ENCODE results near the gene CLEC16A. TPM values are rescaled to one million over a fixed set of nuclear protein-coding genes. Genes with fewer than 3 reads are reported as not detected.

CLEC16A gene
- total and polyA plus RNA-seq, 4 donors = 14.3 to 44.4 (median 26.4) TPM

DNA sequence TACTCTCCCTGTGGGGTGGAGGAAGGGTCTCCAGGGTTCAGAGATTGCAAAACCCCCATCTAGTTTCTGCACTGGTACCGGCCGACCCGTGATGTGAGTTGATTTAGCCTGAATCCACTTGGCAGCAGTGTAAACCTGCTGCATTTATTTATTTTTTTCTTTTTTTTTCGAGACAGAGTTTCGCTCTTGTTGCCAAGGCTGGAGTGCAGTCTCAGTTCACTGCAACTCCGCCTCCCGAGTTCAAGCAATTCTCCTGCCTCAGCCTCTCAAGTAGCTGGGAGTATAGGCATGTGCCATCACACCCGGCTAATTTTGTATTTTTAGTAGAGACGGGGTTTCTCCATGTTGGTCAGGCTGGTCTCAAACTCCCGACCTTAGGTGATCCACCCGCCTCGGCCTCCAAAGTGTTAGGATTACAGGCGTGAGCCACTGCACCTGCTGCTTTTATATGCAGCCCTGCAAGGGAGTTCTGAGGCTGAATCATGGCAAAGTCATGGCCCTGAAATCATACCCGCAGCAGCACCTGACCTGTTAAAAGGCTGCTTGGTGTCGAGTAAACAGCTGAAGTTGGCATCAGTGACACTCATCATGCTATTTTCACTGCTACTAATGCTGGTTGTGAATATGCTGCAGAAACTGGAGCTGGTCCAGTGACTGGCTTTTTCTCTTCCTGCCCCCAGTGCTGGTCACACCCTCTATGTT, 23.5 kb upstream of the CLEC16A start:
- DNase-seq (no peak), ATAC-seq (ENCODE audit: insufficient read depth, low FRiP score) (no peak)
- peak overlapping the region in 1 of 2 donors; percentile 82 for H3K27ac ChIP-seq (ENCODE audit: low read depth in 1 of 2, low read length in 1 of 2)
- H3K9ac ChIP-seq (ENCODE audit: insufficient read depth in 1 of 2, low read length in 2 of 2) = no peak overlapping the region
- H3K4me3 ChIP-seq = no peak overlapping the region
- peaks cover 0 to 30% (median 10%) of the 10 kb centered on the region in 4 donors for H3K36me3 ChIP-seq (ENCODE audit: control insufficient read depth in 4 of 4, insufficient read depth in 4 of 4, low read length in 4 of 4)
- peaks cover 5 to 10% (median 7%) of the 10 kb centered on the region in 5 donors for H3K4me1 ChIP-seq (ENCODE audit: control insufficient read depth in 5 of 5, insufficient read depth in 5 of 5, low read length in 5 of 5)
- WGBS, 2 donors = 66 to 82% methylated on average over 15 of the region's 15 CpGs
- H3K9me3 ChIP-seq (ENCODE audit: control insufficient read depth in 4 of 4, insufficient read depth in 3 of 4, low read length in 3 of 4) = no peaks in the 10 kb centered on the region
- H3K27me3 ChIP-seq (ENCODE audit: control insufficient read depth in 3 of 3, insufficient read depth in 3 of 3, low read length in 2 of 3) = no peaks in the 10 kb centered on the region
- no peak for TF ChIP-seq CTCF (IDR thresholded peaks at IDR 0.05; ENCODE audit: control extremely low read depth, extremely low read depth)

GRCh38 chr16:10921536-10922327, 22.6 kb upstream of the CLEC16A start:
- no peak for TF ChIP-seq CTCF (IDR thresholded peaks at IDR 0.05; ENCODE audit: control extremely low read depth, extremely low read depth)
- no peak overlapping the region for H3K9ac ChIP-seq (ENCODE audit: insufficient read depth in 1 of 2, low read length in 2 of 2)
- H3K36me3 ChIP-seq (ENCODE audit: control insufficient read depth in 4 of 4, insufficient read depth in 4 of 4, low read length in 4 of 4) = peaks cover under 1 to 32% (median 12%) of the 10 kb centered on the region in 4 donors
- ATAC-seq (ENCODE audit: insufficient read depth, low FRiP score) (no peak), DNase-seq (peak; percentile 32 to 67 (median 50))
- H3K4me3 ChIP-seq = no peak overlapping the region
- 73 to 83% methylated on average over 10 of the region's 10 CpGs for WGBS, 2 donors
- peaks cover 5 to 10% (median 7%) of the 10 kb centered on the region in 5 donors for H3K4me1 ChIP-seq (ENCODE audit: control insufficient read depth in 5 of 5, insufficient read depth in 5 of 5, low read length in 5 of 5)
- no peaks in the 10 kb centered on the region for H3K27me3 ChIP-seq (ENCODE audit: control insufficient read depth in 3 of 3, insufficient read depth in 3 of 3, low read length in 2 of 3)
- H3K27ac ChIP-seq (ENCODE audit: low read depth in 1 of 2, low read length in 1 of 2) = peak overlapping the region; percentile 37 to 82
- no peaks in the 10 kb centered on the region for H3K9me3 ChIP-seq (ENCODE audit: control insufficient read depth in 4 of 4, insufficient read depth in 3 of 4, low read length in 3 of 4)

- TF ChIP-seq CTCF (IDR thresholded peaks at IDR 0.05; ENCODE audit: control extremely low read depth, extremely low read depth) = no peak
- Histone ChIP-seq H3K9me3 (ENCODE audit: control insufficient read depth in 4 of 4, insufficient read depth in 3 of 4, low read length in 3 of 4) (no peaks in the 10 kb centered on the region), H3K9ac (ENCODE audit: insufficient read depth in 1 of 2, low read length in 2 of 2) (no peak overlapping the region), H3K36me3 (ENCODE audit: control insufficient read depth in 4 of 4, insufficient read depth in 4 of 4, low read length in 4 of 4) (peaks cover 8 to 32% (median 18%) of the 10 kb centered on the region in 4 donors), H3K4me3 (no peak overlapping the region), H3K27me3 (ENCODE audit: control insufficient read depth in 3 of 3, insufficient read depth in 3 of 3, low read length in 2 of 3) (no peaks in the 10 kb centered on the region), H3K27ac (ENCODE audit: low read depth in 1 of 2, low read length in 1 of 2) (peak overlapping the region; percentile 37 to 82), H3K4me1 (ENCODE audit: control insufficient read depth in 5 of 5, insufficient read depth in 5 of 5, low read length in 5 of 5) (peaks cover 5 to 10% (median 7%) of the 10 kb centered on the region in 5 donors)
- 65 to 71% methylated on average over 14 of the region's 14 CpGs for WGBS, 2 donors
- DNase-seq = no peak
- no peak for ATAC-seq (ENCODE audit: insufficient read depth, low FRiP score)
Measured at GRCh38 chr16:10922328-10923145, 21.8 kb upstream of the CLEC16A start.

Measured in lung (tissue), 12 donors.